Fibroblast of skin of right biceps (primary cell): ENCODE measurements around the gene PPP1R16B.
"Not testable (repeated sequence)": the region's sequence is repeated elsewhere in the genome, so short reads cannot be mapped to it uniquely, and the experiment has no call there.

Experiments used
- DNase-seq: peaks from one replicate; pipeline ENCODE4 v3.0.0-alpha.2; 2013

Gene PPP1R16B

DNA sequence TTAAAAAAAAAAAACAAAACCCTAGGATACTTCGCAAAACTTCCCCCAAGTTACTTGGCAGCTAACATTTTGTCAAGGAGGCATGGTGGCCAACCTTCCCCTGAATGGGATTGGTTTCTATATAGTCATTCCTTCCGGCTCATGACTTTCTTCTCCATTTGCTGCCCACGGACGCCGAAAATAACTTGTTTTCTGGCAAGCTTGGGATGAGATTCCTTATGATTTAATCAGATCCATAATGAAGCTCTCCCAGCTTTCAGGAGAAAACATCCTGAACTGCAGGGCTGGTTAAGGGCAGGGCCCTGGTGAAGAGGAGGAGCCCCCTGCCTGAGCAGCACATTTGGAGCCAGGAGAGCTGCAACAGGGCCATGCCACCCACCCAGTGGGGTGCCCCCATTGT, 49.9 kb downstream of the PPP1R16B start:
- DNase-seq = peak; percentile 49

DNA sequence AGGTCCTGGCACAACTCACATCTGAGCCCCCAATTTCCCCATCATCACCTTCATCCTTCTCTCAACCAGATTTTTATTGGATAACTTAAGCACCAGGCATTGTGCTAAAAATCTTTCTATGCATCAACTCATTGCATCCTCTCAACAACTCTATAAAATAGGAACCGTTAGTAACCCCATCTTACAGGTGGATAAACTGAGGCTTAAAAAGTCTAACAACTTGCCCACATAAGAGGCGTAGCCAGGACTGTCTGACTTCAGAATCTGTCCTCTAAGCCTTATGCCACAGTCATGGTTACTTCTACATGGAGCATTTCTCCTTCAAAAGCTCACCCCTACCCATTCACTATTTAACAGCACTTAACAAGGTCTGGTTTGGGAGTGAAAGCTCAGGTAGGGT, 51.1 kb downstream of the PPP1R16B start:
- no peak for DNase-seq

DNA sequence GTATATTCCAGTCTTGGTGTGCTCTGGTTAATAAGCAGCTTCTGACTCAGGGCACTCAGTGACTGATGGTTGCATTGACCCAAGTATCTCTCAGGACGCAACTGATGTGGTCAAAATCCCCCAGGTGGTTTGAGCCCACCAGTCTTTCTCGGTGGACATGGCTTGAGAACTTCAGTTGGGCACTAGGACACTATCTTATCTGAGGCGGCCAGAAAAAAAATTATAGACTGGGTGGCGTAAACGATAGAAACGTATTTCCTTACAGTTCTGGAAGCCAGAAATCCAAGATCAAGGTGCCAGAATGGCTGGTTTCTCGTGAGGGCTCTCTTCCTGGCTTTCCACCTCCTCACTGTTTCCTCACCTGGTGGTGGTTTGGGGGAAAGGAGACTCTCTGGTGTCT, 52.2 kb downstream of the PPP1R16B start:
- DNase-seq = no peak

DNA sequence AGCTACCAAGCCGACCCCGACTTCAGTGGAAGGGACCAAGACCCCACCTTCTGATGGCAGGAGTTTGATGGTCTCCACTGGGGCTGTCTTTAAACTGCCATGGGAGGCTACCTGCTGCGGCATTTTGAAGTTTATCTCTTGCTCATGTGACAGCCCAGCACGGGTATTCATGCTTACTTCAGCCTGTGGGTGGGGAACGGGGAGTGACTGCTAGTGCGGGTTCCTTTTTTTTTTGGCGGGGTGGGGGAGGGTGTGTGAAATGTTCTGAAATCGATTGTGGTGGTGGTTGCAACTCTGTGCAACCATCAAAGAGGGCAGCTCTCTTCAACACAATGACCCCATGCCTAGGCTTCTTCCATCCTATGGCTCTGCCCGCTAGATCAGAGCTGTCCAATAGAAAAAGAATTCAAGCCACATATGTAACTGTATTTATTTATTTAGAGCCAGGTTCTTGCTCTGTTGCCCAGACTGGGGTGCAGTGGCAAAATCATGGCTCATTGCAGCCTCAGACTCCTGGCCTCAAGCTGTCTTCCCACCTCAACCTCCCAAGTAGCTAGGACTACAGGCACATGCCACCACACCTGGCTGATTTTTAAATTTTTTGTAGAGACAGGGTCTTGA, 53.7 kb downstream of the PPP1R16B start:
- no peak for DNase-seq

DNA sequence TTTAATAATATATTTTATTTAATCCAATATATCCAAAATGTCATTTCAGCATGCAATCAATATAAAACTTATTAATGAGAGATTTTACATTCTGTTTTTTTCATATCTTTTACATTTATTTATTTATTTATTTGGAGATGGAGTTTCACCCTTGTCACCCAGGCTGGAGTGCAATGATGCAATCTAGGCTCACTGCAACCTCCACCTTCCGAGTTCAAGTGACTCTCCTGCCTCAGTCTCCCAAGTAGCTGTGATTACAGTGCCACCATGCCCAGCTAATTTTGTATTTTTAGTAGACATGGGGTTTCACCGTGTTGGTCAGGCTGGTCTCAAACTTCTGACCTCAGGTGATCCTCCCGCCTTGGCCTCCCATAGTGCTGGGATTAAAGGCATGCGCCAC, 54.4 kb downstream of the PPP1R16B start:
- DNase-seq = not testable (repeated sequence)

DNA sequence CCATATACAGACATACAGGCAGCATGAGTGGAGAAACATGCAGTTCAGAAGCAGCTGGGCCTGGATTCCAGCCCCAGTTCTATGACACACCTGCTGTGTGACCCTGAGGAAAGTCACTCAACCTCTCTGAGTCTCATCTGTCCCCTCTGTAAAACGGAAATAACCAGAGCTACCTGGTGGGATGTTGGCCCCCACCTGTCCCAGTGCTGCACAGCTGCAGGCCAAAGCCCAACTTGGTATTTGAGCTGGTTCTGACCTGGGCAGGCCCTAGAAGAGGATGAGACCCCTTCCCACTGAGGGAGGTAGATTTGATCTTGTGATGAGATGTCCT, 55.5 kb downstream of the PPP1R16B start:
- no peak for DNase-seq

DNA sequence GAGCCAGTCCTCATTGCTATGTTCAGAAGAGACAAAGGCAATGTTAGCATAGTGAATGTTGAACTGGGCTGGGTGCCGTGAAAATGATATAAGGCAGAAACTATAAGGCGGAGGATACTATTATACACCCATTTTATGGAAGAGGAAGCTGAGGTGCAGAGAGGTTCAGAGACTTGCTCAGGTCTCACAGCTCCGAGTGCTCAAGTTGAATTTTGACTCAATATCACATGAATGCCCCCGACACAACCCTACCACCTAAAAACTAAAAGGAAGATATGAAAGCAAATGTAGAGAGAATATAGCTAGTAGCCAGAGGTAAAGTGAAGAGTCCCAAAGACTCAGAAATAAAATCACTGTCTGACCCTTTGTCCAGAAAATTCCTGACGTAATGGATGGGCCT, 56.7 kb downstream of the PPP1R16B start:
- no peak for DNase-seq

DNA sequence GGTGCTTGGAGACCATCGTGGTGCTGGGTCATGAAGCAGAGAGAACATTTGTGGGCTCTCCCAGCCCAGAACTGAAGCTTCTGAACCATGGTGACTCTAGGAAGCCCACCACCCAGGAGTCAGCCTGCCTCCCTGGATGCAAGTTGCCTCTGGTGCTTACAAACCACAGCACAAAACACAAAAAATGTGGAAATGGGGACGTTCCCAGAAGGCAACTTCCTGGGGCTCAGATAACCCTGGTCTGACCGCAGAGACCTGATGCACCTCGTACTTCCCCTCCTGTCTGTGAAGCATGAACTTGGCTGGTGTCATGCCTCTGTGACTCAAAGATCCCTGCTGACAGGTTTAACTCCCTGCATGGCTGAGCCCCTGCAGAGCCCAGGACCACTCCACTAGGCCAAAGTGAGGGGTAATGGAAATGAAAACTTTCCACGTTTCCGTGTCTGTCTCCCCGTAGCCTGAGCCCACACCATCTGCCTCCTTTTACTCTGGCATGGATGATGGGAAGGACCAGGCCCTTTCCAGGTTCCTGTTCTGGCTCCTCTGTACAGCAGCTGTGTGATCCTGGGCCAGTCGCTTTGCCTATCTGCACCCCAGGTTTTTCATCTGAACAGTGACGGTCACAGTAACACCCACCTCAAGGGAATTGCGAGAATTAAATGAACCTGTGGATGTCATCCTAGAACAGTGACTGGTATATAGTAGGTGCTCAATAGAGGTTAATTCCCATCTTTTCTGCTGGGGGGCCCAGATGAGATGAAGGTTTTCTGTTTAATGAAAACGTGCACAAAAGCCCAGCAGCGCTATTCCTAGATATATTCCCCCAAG, 57.7 kb downstream of the PPP1R16B start:
- DNase-seq = no peak

DNA sequence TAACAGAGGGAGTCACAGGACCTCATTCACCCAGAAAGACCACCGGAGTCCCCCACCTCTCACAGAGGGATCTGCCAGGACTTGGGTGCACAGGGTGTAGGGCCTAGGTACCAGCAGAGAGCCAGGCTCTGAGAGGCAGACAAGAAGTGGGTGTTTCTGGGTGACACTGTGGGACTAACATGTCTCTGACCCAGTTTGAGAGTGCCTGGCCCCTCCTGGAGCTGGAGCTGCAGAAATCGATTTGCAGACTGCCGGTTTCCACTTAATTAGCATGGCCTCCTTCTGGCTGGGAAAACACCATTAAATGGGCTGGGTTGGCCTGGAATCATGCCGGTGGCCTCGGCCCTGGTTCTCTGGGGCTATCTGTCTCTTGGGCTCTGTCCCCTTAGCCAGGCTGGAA, 59.2 kb downstream of the PPP1R16B start:
- no peak for DNase-seq

DNA sequence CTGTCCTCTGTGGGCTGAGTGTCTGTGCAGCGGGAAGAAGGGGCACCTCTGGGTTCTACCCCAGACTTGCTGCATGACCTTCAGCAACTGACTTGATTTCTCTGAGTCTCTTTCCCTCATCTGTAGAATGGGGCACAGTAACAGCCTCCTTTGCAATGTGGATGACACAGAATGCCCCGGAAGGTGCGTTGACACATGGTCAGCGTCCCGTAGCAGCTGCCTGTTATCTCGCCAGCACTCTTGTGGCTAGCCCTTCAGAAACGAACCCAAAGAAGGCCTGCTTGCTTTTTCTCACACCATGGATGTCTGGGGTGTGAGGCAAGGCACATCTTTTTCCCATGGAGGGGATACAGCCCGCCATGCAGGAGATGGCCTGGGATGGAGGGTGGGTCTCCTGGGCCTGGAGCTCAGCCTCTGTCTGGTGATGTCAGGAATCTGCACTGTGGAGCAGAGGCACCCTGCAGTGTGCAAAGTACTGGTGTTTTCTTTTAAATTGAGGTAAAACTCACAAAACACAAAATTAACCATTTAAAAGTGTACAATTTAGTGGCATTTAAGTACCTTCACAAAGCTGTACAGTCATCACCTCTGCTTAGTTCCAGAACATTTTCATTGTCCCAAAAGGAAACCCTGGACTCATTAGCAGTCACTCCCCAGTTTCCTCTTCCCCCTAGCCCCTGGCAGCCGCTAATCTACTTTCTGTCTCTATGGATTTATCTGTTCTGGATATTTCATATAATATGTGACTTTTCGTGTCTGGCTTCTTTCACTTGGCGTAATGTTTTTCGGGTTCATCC, 61.0 kb downstream of the PPP1R16B start:
- no peak for DNase-seq

DNA sequence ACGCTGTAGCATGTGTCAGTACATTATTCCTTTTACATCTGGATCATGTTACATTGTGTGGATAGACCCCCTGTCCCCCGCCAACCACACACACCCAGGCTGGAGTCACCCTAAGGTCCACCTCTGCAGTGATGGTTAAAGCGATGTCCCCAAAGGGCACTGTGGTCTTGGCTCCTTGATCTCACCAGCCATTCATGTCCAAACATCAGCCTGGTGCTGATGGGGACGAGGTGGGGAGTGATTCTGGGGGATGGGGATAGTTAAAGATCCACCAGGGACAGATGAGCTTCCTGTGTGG, 61.5 kb downstream of the PPP1R16B start:
- no peak for DNase-seq

DNA sequence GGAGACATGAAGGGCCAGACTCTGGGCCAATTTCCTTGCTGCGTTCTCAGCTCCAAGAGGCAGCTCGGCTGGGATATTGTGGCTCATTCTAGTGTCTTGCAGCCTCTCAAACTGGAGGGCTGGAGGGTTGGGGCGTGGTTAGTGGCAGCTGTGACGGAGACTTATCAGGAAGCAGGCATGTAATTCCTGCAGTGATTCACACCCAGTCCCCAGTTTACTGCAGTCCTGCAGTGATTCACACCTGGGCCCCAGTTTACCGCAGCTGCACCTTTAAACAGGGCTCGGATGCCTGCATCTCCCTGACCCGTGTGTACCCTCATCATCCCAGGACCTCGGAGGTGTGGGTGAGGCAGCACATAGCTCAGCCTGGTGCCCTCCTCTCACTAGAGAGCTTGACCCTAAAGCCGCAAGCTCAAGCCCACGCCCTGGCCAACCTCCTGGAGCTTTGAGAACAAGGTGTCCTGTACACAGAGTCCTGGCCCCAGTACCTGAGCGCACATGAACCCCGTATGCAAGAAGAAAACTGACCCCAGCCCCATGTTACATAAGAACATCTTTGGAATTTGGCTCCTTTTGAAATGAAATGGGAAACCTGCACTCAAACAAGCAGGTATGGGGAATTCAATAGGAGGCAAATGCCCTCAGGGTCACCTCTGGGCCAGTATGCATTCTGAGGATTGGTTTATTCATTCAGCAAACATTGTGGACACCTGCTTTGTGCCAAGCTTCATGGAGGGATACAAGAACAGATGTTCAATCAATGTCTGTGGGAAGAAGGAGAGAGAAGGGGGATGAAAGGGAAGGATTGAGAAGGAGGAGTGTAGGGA, 65.4 kb downstream of the PPP1R16B start:
- no peak for DNase-seq

DNA sequence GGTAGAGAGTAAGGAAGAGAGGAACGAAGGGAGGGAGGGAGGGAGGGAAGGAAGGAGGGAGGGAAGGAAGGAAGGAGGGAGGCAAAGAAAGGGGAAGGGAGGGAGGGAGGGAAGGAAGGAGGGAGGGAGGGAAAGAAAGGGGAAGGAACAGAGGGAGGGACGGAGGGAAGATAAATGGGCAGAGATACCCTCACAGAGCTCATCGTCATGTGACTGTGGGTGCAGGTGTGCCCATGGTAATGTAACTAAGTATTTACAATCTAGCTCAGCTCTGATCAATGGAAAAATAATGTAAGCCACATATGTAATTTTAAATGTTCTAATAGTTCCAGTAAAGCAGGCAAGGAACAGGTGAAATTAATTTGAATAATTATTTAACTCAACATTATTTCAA, 66.1 kb downstream of the PPP1R16B start:
- DNase-seq = no peak

DNA sequence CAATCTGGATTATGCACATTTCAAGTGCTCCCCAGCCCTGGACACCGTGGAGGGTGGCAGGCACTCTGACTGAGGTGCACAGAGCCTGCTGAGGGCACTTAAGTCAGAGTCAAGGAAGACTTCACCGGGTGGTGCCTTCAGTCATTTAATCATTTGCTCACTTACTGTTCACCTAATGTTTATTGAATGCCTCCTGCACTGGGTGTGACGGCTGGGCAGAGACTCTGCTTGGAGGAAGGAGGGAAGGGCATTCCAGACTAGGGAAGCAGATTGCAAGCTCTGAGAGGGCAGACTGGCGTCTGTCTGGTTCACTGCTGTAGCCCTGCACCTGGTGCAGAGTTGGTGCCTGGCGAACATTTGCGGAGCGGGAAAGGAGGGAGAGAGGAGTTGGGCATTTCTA, 66.5 kb downstream of the PPP1R16B start:
- DNase-seq = no peak

DNA sequence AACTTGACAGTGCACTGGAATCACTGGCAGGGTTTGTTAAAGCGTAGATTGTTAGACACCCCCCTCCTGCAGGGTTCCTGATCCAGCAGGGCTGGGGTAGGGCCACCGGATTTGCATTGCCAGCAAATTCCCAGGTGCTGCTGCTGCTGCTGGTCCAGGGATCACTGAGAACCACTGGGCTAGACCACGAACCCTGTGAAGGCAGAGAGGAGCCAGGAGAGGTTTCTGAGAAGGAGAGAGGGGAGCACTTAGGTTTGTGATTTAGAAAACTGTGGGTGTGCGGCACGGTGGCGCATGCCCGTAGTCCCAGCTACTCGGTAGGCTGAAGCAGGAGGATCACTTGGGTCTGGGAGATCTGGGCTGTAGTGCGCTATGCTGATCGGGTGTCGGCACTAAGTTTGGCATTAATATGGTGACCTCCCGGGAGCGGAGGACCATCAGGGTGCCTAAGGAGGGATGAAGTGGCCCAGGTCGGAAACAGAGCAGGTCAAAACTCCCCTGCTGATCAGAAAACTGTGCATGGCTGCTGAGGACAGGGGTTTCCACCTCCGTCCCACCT, 67.1 kb downstream of the PPP1R16B start:
- no peak for DNase-seq

DNA sequence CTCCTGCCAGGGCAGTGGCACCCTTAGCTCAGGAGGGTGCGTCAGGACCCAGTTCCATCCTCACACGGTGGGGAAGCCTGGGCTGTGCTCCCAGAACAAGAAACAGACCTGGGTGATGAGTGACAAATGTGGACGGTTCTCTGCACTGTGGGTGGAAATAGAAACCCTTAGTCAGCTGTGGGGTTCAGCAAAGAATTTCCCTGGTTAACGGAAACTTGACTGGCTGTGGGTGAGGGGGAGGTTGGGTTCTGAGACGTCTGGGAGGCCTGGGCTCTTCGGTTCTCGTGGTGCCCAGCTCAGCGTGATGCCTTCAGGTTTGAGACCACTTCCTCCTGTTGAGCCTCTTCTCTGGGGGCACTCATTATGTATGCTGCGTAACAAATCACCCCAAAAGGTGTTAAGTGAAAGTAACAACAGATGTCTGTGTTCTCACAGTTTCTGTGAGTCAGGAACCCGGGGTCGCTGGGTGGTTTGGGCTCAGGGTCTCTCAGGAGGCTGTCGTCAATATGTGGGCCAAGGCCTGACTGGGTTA, 67.6 kb downstream of the PPP1R16B start:
- DNase-seq = no peak

DNA sequence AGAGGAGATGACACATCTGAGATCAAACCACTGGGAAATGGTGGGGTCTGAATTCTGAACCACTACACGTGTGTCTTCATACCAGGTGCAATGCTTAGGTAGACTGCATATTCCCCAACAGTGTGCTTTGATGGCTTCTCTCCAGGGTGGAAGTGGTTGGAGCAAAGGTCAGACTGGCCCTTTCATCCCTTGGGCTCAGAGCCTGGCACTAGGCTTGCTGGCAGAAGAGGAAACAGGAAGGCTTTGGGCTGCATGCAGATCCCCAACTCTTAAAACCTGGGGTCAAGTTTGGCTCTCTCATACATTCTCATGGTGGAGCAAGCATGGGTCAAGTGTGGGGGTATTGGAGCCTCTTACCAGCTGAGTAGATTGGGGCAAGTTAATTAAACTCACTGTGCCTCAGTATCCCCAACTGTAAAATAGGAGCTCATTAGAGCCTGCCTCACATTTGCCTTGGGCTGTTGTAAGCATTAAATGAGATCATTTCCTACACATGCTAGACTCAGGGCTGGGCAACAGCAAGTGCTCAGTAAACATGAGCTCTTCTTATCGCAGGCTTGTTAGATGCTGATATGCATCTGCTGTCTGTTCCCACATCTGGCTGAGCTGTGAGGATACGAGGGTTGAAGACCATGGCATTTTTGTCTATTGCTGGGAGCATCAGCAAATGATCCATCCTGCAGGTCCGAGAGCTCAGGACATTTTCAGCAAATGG, 69.1 kb downstream of the PPP1R16B start:
- DNase-seq = no peak

DNA sequence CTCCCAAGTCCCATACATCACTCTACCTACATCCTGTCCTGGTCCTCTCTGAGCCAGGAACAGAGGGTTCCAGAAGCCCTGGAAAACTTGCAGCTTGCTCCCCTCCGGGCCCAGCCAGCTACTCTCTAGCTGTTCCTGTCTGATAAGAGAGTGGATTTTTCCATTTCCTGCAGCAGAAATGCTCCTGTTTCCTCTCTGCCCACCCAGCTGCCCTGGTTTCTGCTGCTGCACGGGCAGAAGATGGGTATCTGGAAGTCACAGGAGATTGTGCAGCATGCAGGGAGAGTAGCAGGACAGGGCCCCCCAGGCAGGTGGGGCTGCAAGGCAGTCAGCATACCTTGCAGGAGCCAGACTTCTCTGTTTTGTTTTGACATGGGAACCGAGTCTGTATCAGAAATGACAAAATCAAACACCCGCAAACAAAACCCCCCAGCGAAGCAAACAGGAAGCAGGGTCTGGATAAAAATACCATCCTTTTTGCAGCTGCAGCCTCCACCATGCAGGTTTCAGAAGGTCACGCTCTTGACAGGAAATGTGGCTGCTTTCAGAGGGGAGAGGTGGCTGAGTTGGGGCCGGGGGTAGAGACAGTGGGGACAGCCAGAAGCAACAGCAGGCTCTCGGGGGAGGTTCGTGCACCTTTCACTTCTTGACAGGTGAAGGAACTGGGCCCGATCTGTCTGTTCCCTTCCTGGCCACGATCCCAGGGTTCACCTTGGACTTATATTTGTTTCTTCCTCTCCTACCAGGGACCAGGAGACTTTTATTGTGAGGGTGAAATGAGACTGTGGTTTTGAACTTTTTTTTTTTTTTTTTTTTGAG, 69.9 kb downstream of the PPP1R16B start:
- no peak for DNase-seq

DNA sequence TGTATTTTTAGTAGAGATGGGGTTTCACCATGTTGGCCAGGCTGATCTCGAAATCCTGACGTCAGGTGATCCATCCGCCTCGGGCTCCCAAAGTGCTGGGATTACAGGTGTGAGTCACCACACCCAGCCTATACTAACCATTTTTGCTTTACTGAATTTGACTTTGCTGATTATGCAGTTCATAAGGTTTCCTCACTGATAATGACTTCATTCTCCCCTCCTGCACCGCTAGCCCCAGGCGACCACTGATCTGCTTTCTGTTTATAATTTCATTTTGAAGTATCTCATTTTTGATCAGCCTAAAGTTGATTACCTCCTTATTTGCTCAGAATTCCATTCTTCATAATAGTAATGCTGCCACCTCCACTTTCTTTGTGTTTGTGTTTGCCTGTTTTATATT, 72.0 kb downstream of the PPP1R16B start:
- no peak for DNase-seq

DNA sequence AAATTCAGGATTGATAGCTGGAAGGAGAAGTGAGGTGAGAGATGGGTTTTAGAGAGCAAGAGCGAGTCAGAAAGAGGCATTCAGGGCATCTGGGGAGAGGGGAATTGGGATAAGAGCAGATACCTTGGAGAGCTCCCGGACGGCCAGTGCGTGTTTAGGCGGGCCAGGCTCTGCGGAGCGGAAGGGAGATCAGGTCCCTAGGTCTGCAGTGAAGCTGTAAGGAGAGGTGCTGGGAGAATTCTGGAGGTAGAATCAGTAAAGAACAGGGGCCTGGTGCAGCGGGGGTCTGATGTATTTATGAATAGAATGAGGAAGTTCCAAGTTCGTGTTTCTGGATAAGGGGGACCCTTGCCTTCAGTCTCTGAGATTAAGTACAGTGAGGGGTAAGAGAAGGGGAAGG, 73.4 kb downstream of the PPP1R16B start:
- DNase-seq = peak; percentile 40
